HG03196 (cell line): ENCODE measurements around the gene CCNI2.
A peak's percentile ranks its signal among the peaks of the same experiment; 100 is the strongest.

Experiments used
- ATAC-seq: cut with Tn5 transposase; IDR thresholded peaks from one replicate; pipeline ENCODE4 v1.9.1; 2021; ENCODE audit not compliant: unreplicated experiment

CCNI2 gene

DNA sequence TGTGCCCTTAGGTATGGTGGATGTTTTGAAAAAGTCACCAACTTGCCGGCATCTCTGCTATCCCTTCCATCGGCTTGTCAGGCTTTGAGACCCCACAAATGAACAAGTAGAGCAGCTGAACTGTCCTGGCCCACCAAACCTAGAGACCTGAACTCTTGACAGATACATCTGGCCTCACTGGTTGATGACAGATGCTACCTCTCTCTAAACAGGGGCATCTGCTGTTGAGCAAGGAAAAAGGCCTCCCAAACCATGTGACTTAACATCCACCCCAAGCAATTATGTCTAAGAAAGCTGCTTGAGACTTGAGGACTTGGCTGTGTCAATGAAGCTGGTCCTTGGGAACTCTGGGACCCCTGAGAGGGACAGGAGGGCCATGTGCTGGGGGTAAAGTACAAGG is 2.3 kb downstream of the CCNI2 start:
- ATAC-seq: no peak

DNA sequence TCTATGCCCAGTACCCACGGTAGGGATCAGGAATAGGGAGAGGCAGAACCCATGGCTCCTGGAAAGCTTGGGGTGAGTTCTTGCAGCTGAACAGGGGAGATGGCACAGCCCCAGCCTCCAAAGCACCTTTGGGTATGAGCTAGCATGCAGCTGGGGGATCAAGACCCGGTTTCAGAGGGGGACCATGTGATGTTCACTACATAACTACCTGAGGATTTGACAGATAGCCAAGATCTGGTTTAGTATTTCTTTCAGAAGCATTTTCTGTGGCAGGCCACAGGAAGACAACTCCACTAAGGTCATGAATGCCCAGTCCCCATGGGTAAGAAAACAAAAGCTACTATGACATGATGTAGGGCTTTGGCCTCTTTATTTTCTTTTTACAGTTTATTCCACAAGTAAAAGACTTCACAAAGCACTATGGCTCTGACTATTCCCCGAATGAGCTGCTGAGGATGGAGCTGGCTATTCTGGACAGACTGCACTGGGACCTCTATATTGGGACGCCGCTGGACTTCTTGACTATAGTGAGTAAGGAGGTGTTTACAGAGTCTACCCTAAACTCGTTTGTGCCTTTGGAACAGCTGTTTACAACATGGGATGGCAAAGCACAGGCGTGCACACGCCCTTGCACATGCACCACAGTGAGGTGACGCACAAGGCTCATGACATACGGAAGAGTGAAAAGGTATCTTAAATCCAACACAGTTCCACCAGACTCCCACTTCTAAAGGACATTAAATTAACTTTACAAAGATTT is 3.4 kb downstream of the CCNI2 start:
- peak; percentile 41 for ATAC-seq

DNA sequence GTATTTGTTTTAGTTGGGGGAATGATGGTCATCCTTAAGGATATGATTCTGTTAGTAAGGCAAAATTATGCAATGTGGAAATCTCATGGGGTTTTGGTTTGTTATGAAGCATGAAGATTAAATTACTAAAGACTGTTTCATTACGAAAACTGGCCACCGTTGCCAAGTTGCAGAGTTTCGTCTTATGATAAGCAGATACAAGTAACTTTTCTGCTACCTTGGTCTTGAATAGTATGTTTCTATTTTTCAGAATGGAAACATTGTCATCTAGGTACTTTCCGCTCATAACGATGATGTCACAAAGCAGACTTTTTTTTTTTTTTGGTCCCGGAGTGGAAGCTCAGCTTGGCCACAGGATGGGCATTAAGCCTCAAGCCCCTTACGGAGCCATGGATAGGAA is 4.2 kb downstream of the CCNI2 start:
- ATAC-seq: peak; percentile 40

DNA sequence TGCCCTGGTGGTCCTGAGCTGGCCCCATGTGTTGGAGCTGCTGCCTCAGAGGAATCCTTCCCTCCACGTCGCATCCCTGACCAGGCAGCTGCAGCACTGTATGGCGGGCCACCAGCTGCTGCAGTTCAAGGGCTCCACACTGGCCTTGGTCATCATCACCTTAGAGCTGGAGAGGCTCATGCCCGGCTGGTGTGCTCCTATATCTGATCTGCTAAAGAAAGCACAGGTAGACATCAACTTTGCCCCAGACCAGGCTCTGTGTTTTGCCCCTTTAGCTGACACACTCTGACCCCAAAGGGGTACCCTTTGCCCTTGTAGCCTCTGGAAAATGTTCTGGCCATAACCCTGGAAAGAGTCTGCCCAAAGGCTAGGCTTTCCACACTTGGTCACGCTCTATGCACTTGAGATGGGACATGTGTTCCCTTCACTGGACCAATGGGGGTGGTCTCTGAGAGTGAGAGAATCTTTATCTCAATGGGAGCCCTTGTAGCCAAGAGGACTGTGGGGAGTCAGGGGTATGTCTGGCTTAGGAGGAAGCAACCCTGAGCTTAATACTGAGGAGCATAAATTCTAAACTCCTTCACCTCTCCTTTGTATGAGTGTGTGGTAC is 4.8 kb downstream of the CCNI2 start:
- ATAC-seq: no peak

DNA sequence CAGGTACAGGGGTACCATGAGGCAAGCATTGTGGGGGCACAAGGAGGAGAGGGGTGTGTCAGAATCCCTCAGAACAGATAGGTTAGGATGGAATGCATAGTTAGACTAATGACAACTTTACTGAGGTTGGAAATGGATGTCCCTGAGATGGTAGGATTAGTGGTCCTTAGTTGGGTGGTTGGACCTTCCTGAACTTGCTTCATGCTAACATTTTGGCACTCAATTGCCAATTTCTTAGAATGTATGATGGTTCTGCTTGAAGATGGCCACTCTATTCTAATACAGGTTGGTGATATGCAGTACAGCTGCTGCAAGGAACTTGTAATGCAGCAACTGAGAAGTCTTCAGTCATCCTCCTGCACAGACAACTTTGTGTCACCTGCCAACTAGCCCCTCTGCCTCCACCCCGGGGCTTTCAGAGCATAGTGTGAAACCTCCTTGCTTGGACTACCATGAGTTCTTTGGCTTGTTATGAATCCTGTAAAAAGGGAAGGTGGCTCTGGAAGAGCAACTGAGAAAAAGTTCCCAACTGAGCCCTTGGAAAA is 5.4 kb downstream of the CCNI2 start:
- no peak for ATAC-seq

DNA sequence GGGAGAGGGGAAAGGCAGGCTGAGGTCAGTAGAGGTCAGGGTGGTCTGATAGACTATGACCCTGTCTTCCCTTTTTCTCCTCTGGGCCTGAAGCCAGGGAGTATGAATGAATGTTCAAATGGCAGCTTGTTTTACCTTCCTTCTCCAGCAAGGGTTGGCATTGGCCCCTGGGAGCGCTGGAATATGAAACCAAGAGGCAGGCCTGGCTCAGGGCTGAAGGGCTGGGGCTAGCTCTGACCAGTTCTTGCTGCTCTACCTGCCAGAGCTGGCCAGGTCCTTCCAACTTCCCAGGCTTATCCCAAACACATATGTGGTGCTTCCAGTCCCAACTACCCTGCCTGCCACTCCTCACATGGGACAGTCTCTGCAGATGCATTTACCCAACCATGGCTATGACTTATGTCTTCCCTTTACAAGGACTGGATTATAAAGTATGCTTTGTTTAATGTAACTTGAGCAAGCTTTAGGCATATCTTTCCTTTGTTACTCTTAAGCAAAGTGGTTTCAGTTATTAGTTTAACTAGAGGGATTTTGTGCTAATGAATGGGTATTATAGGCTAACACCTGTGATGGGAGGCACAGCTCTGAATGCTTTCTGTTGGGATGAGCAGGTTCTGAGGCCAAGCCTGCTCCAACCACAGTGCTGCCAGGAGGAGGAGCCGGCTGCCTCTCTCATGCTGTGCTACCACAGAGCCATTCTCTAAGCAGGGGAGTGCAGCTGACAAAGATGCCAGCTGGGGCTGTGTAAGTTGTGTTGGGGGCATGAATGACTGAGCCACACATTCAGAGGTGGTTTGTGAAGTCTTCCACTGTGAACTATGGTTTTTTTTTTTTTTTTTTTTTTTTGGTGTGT is 6.1 kb downstream of the CCNI2 start:
- ATAC-seq: no peak

DNA sequence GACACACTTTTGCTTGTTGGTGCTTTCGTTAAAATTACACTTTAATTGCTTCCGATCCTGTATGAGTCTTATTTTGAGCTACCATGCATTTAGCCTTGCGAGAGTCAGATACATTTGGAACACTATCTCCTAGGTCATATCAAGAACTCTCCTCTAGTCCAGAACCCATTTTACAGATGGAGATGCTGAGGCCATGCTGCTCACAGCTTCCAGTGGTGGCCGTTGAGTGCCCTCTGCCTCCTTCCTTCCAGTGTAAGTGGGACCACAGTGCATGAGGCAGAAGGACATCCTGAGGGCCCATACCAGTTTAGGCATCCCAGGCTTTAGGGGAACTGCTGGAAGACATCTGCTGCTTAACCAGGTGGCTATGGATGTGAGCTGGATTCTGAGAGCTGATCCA is 6.9 kb downstream of the CCNI2 start:
- ATAC-seq: no peak

DNA sequence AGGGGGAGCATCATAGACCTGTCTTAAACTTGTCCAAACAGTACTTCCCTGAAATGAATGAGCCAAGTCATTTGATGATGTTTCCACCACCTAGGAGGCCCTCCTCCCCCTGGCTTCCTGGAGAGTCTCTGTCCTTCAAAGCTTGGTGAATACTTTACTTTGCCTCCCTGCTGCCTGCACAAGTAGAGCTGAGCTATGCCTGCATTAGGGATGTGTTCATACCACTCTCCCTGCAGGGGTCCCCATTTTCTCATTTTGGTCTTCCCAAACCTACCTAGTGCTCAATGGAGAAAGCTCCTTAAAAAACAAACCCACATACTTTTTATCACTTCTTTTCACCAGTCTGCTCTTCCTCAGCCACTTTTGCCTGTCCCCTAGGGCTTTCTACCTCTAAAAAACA is 7.7 kb downstream of the CCNI2 start:
- no peak for ATAC-seq

DNA sequence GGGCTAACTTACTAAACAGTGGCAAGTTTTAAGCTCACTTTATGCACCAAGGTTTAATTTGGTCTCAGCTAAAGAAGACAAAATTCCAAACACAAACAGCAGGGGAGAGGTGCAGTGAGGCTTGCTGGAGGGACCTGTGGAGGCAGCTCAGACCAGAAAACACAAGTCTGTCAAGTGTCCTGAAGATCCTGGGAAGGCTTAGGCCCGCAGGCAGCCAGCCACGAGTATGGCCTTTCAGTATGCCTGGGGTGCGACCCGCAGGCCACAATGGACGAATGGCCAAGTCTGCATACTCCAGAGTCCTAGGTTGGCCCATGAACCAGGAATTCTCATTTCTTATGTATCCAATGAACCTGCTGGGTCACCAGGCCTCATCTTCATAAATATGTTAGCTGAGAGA is 9.3 kb downstream of the CCNI2 start:
- no peak for ATAC-seq

DNA sequence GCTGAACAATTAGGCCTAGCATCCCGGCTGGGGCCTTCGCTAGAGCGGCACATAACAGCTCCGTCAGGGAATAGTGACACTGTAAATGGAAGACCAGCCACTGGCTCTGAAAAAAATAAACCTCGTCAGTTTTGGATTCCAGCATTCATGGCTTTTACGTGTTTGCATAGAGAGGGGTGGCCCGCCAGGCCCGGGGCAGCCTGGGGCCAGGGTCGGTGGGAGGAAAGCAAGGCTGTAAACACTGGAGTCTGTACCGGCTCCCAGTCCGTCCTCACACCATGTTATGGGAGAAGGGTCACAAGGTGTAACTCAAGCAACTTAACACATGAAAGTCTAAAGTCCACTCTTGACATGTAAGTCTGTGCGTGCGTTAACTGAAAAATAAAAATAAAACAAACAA is 11.2 kb downstream of the CCNI2 start:
- no peak for ATAC-seq

DNA sequence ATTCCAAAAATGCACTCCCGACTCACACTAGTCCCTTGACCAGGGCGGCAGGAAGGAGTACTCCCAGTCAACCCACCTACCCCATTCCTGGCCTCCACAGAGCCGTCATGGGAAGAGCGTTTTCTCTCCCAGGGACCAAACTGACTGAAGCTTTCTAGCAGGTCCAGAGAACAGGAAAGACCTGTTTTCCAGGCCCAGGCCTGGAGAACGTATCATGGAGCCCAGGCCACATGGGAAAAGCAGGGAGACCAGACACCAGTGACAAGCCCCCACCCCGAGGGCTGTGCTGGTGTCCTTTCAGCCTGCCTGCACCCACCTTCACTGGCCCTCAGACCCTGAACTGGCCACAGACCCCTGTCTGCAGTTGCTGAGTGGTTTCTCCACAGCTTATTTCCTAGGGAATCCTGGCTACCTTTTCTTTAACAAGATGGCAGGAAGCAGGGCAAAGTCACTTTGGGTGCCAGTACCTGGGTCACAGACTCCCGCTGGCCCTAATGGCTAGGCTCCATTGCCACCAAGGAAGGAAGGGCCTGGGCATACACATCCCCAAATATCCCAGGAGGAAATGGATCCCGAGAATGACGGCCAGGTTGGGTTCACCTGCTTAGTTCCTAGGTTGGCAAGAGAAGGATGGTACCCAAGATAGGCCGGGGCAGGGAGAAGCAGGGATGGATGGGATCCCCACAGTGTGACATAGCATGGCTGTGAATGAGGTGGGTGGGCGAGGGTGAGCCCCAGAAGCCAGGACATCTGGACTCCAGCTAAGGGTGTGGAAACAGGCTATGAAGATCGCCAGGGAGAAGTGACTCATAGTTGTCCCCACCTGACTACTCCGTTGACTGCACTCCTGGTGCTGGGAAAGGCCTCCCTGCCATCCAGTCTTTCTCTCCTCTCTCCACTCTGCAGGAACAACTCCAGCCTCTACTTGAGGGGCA is 12.2 kb downstream of the CCNI2 start:
- no peak for ATAC-seq

DNA sequence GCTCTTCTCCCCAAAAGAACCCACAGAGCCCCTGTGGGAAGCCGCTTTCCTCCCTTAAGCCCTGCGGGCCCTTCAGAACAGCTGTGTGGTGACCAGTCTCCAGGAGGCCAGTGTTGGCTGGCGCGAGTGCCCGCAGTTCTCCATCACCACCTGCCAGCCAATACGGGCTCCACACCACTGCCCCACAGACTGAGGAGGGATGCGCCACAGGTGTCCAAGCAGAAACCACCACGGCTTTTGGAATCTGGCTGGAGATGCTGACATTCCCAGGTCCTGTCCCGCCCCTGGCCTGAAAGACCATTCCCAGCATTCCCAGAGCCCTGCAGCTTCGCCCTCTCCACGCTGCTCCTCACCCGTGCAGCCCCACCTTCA is 12.8 kb downstream of the CCNI2 start:
- ATAC-seq: no peak

DNA sequence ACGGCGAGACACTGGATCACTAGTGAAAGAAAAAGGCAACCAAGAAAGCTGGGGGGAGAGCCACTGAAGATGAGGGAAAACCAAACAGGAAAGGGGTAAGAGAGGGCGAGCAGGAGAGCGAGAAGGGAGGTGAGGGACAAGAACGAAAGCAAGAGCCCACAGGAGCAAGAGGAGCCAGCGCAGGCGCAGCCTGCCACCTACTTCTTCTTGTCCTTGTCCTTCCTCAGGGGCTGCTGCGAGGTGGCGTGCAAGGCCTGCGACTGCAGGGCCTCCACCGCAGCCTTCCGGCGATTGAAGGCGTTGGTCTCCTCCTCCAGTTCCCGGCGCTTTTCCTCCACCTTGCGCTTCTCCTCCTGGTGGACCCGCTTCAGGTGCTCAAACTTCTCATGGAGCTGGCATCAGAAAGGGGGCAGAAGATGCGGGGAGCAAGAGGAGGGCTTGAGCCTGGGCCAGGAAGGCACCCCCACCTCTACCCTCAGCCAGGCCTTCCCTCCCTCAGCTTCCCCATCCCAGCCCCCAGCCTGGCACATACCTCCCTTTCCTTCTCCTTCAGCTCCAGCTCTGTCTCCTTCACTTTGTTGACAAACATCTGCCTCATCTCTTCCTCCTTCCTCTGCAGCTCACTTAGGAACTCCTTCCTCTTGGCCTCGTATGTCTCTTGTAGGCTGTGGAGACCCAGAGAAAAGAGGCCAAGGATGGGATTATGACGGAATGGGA is 13.5 kb downstream of the CCNI2 start:
- no peak for ATAC-seq

DNA sequence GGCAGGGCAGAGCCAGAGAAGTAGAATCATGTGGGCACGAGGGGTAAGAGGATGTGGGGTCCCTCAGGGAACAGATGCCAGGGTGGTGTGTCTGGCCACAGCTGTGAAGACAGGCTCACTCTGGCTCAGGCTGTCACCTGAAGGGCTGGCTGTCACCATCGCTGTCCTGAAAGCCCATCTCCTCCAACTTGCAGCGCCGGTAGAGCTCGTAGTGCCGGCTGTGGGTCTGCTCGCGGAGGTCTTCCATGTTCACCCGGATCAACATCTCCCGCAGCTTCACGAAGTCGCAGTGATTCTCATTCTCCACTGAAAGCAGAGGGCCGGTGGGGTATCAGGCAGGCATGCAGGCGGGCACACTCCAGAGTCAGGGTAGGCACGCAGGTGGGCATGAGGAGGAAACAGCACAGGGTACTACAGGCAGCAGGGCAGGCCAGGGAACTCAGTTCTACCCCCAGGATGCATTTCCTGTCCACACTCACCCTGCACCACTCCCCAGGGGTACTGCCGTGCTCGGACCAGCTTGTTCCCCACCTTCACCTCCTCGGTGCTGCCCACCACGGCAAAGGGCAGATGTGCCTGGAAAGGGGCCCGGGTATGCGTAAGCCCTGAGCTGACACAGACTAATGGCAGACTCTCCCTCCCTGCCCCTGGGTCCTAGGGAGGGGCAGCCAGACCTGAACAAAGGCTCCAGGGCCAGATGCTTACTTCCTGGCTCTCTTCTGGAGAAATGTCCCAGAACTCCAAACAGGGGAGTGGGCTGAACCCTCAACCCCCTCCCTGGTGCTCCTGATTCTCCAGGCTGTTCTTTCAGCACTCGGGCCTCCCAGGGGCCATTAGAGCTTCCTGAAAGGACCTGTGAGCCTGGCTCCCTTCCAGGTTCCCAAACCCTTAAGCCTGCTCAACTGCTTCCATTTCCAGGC is 14.4 kb downstream of the CCNI2 start:
- no peak for ATAC-seq

DNA sequence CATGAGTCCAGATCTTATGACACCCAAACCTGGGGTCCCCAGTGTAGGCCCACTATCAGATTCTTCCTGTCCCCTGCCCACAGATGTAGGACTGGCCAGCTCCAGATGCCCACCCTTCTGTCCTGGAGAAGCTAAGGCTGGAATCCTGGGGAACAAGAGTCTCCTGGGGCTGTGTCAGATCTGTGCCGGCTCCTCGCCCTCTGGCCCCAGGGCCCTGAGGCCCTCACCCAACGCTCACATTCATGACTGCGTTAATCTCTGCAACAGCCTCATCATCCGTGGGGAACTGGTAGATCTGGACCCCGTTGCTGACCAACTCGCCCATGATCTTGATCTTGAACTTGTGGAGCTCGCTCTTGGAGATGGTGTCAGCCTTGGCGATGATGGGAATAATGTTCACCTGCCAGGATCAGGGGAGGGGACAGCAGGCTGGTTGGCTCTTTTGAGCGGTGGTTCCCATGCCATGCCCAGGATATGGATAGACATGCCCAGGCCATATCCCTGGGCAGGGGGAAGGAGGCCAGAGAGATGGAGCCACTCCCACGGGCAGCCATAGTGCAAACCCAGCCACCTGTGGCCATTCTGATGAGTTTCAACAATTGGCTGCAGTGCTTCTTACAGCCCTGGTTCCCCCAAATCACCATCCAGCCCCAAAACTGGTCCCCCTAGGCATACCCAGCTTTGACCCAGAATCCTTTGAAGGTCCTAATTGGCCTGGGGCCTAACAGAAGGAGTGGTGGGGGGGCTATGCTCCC is 15.2 kb downstream of the CCNI2 start:
- no peak for ATAC-seq

DNA sequence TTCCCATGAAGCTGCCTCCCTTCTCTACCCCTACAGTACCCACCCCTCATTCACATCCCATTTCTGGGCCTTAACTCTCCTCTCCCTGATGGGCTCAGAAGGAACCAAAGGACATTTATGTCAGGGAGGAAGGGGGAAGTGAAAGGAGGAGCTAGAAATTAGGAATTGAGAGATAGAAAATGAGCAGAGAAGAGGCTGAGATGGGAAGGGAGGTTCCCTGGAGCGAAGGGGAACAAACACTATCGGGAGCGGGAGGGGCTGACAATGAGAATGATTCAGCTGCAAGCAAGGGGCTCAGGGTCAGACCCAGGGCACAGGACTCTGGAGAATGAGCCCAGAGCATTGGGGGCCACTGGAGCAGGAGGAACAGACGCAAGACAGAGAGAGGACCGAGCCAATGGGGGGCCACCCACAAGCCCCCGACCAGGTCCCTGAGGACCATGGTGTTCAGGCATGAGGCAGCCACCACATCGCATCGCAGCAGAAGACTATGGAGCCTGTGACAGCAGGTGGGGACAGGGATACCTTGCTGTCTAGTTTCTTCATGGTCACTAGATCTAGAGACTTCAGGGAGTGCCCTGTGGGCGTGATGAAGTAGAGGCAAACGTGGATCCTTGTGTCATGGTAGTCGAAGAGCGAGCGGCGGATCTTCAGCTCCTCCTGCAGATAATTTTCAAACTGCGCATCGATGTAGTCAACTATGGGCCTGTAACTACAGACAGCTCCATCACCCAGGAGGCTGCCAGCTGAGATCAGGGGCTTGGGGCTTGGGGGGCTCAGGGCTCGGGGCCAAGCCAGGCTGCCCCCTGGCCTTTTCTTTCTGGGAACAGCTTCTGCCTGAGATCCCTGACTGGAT is 16.2 kb downstream of the CCNI2 start:
- no peak for ATAC-seq

DNA sequence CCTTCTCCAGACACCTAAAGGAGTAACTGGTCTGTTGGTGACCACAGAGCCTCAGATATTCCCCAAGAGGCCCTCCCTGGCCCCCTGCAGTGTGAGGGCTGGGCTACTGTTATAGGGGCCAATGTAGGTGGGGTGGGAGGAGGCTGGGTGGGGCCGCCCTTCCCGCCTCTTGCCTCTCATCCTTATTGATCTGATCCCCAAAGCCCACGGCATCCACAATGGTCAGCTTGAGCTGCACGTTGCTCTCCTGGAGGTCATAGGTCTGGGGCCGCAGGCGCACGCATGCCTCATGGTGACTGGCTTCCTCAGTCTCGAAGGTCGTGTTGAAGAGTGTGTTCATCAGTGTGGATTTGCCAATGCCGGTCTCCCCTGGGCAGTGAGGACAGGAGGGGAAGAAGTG is 16.8 kb downstream of the CCNI2 start:
- no peak for ATAC-seq
